Muscle layer of colon (tissue), 2 donors: ENCODE results near the gene FNDC1.
"Not testable (repeated sequence)": the region's sequence is repeated elsewhere in the genome, so short reads cannot be mapped to it uniquely, and the experiment has no call there.

Source experiments
- H3K27ac ChIP-seq: one replicate; pipeline ENCODE4 v1.7.0; 2013; ENCODE audit warnings: low read depth, mild to moderate bottlenecking, low read length, moderate library complexity
- H3K27me3 ChIP-seq, 2 donors: one replicate each; pipeline ENCODE4 v1.7.0; 2013; ENCODE audit warnings: low read length in 2 of 2, mild to moderate bottlenecking in 2 of 2; ENCODE audit not compliant: insufficient read depth in 2 of 2, control insufficient read depth in 1 of 2
- H3K36me3 ChIP-seq: one replicate; pipeline ENCODE4 v1.7.0; 2013; ENCODE audit warnings: mild to moderate bottlenecking, low read length; ENCODE audit not compliant: insufficient read depth
- H3K4me1 ChIP-seq: one replicate; pipeline ENCODE4 v1.7.0; 2013; ENCODE audit warnings: mild to moderate bottlenecking, low read length; ENCODE audit not compliant: insufficient read depth
- H3K4me3 ChIP-seq, 2 donors: one replicate each; pipeline ENCODE4 v1.7.0; 2013; ENCODE audit warnings: low read length in 2 of 2, low read depth in 1 of 2, mild to moderate bottlenecking in 1 of 2, moderate library complexity in 1 of 2
- H3K9ac ChIP-seq: one replicate; pipeline ENCODE4 v1.7.0; 2013; ENCODE audit warnings: low read length
- H3K9me3 ChIP-seq: one replicate; pipeline ENCODE4 v1.7.0; 2013; ENCODE audit warnings: mild to moderate bottlenecking, low read length
- donor health status: abdominal sarcoma.
- donor health status: Adenocarcinoma of cecum.

Gene FNDC1

DNA sequence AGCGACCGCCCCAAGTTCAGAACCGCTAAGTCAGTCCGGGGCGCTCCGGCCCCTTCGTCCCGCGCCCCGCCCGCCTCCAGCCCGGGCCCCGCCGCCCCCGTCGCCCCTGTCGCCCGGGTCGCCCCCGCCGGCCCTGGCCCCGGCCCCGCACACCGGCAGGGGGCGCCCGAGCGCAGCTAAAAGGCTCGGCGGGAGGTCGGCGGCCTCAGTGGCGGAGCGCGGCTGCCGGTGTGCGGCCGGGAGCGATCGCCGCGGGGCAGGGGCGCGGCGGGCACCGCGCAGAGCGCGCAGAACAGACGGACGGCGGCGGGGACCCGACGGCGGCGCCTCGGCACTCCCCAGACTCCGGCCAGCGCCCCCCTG is at the start of gene FNDC1:
Gene FNDC1 (plus strand): TSS at position 208 of the 363 bp plus-strand sequence. CDS start 197 bp downstream, outside the sequence.
- Histone ChIP-seq H3K27me3 (peaks cover 14 to 28% of the 10 kb centered on the region in 2 donors), H3K4me3 (peak within 1 kb of the TSS; percentile 22 to 51), H3K36me3 (no peaks in the 10 kb centered on the region), H3K9me3 (no peaks in the 10 kb centered on the region), H3K4me1 (peaks cover 8% of the 10 kb centered on the region), H3K9ac (no peak within 1 kb of the TSS), H3K27ac (no peak within 1 kb of the TSS)

DNA sequence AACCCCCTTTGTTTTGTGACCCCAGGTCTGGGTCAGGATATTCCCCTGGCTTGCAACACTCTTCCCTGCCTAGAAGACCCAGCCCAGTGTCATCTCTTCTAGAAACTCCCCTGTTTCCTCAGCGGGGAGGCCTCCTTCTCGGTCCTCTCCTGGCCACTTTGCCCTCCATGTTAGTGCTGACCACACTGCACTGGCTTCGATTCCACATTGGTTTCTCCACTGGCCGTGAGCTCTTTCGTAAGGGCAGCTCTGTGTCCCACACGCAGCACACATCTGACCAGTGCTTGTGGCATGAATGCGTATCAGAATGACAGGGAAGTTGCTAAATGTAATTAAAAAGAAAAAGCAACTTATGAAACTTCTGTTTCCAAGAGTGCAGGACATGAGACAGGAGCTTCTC is 49.4 kb upstream of the FNDC1 start:
- no peak overlapping the region for H3K27ac ChIP-seq
- H3K9me3 ChIP-seq: no peaks in the 10 kb centered on the region
- no peaks in the 10 kb centered on the region for H3K27me3 ChIP-seq
- no peak overlapping the region for H3K9ac ChIP-seq
- H3K4me1 ChIP-seq: peaks cover 20% of the 10 kb centered on the region
- no peaks in the 10 kb centered on the region for H3K36me3 ChIP-seq
- H3K4me3 ChIP-seq: no peak overlapping the region

DNA sequence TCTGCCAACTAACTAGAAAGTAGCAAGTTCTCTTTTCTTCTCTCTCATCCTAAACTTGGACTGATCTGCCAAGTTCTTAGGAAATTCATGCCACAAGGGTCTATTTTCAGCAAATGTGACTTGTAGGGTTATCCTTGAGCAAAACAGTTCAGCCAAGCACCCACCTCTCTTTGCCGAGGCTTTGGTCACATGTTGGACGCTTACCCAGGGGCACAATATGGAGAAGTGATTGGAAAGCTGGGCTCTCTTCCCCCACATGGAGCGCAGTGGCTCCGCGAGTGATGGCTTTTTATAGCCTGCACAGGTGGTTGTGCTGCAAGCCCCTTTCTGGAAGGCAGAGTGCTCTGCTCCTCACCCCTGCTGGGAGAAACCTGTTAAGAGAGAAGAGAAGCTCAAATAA is 47.7 kb upstream of the FNDC1 start:
- Histone ChIP-seq H3K27me3 (no peaks in the 10 kb centered on the region), H3K36me3 (no peaks in the 10 kb centered on the region), H3K9me3 (no peaks in the 10 kb centered on the region), H3K27ac (no peak overlapping the region), H3K9ac (no peak overlapping the region), H3K4me1 (peaks cover 20% of the 10 kb centered on the region), H3K4me3 (no peak overlapping the region)

- H3K36me3 ChIP-seq: no peaks in the 10 kb centered on the region
- H3K27me3 ChIP-seq: no peaks in the 10 kb centered on the region
- no peak overlapping the region for H3K9ac ChIP-seq
- peaks cover 11% of the 10 kb centered on the region for H3K4me1 ChIP-seq
- H3K27ac ChIP-seq: no peak overlapping the region
- no peak overlapping the region for H3K4me3 ChIP-seq
- H3K9me3 ChIP-seq: no peaks in the 10 kb centered on the region
Measured at GRCh38 chr6:159122453-159122852, 46.7 kb upstream of the FNDC1 start.

- H3K4me3 ChIP-seq, H3K9me3 ChIP-seq, H3K9ac ChIP-seq, H3K4me1 ChIP-seq, H3K27ac ChIP-seq, H3K36me3 ChIP-seq, H3K27me3 ChIP-seq: not testable (repeated sequence)
Measured at GRCh38 chr6:159123831-159124230, 45.4 kb upstream of the FNDC1 start.

DNA sequence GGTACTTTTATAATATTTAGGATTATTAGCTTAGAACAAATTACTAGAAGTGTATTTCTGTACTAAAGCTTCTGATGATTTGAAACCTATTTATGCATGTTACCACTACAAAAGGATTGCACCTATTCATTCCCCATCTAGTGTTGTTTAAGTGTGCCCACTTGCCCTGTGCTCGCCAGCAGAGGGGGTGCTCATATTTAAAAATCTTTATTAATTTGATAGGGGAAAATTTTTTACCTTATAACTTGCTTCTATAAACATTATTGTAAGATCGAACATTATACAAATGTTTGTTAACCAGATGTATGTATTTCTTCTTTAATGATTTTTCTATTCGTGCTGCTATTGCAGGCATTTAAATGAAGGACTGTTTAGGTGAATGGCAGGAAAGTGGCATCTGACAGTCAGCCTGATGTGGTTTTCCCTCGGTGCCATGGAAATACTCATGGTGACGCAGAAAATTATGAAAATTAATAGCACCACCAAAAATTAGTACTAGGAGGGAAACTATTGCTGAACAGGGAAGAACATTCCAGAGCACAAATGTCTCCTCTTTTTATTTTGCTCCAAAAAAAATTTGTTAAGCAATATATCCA is 44.1 kb upstream of the FNDC1 start:
- H3K27me3 ChIP-seq: no peaks in the 10 kb centered on the region
- no peak overlapping the region for H3K9ac ChIP-seq
- H3K36me3 ChIP-seq: no peaks in the 10 kb centered on the region
- H3K9me3 ChIP-seq: no peaks in the 10 kb centered on the region
- H3K4me3 ChIP-seq: no peak overlapping the region
- H3K4me1 ChIP-seq: peaks cover 6% of the 10 kb centered on the region
- no peak overlapping the region for H3K27ac ChIP-seq

GRCh38 chr6:159125951-159126352 is 43.2 kb upstream of the FNDC1 start:
- Histone ChIP-seq H3K4me3 (no peak overlapping the region), H3K36me3 (no peaks in the 10 kb centered on the region), H3K27me3 (no peaks in the 10 kb centered on the region), H3K27ac (no peak overlapping the region), H3K9me3 (no peaks in the 10 kb centered on the region), H3K9ac (no peak overlapping the region), H3K4me1 (peaks cover 6% of the 10 kb centered on the region)

GRCh38 chr6:159126590-159126989 is 42.6 kb upstream of the FNDC1 start:
- H3K4me3 ChIP-seq: no peak overlapping the region

DNA sequence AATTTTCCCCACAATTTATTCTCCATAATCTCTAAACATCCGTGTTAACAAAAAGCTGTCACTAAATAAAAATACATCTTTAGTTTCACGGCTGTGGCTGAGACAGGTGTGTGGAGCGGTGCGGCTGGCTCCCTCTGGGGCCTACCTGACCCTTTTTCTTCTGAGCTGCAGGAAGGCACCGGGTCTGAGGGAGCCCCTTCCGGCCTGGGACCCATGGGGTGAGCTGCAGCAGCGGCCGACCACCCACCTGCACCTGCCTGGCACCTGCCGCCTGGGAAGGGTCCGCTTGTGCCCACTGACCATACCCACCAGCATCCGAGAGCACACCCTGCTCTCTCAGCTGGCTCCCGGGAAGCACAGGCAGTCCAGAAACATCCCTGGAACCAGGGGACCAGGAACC is 41.5 kb upstream of the FNDC1 start:
- Histone ChIP-seq H3K9me3 (no peaks in the 10 kb centered on the region), H3K4me1 (no peaks in the 10 kb centered on the region), H3K36me3 (no peaks in the 10 kb centered on the region), H3K4me3 (no peak overlapping the region), H3K27me3 (no peaks in the 10 kb centered on the region), H3K9ac (no peak overlapping the region), H3K27ac (no peak overlapping the region)

More at GRCh38 chr6:159126590-159126989, 42.6 kb upstream of the FNDC1 start:
- H3K4me1 ChIP-seq: peaks cover under 1% of the 10 kb centered on the region
- H3K27ac ChIP-seq: no peak overlapping the region
- H3K9me3 ChIP-seq: no peaks in the 10 kb centered on the region
- no peaks in the 10 kb centered on the region for H3K27me3 ChIP-seq
- no peak overlapping the region for H3K9ac ChIP-seq
- no peaks in the 10 kb centered on the region for H3K36me3 ChIP-seq

GRCh38 chr6:159128978-159129377 is 40.2 kb upstream of the FNDC1 start:
- Histone ChIP-seq H3K4me1 (no peaks in the 10 kb centered on the region), H3K36me3 (no peaks in the 10 kb centered on the region), H3K9me3 (no peaks in the 10 kb centered on the region), H3K27me3 (no peaks in the 10 kb centered on the region), H3K9ac (no peak overlapping the region), H3K4me3 (no peak overlapping the region), H3K27ac (no peak overlapping the region)

DNA sequence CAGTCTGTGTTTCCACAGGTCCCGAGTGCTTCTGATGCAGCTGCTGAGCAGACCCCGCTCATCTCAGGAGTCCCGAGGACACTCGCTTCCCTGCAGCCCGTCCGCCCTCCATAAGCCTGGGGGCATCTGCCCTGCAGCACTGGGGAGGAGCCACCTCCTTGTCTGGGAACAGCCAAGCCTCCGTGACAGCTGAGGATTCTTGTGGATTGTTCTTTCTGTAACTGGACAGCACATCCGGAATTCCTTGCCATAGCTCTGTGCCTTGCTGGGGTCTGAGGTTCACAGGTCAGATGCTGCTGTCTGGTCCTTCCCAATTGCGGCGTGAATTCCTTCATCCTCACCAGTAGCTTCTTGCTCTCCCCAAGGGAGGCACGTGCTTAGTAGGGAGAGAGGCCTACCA is 38.4 kb upstream of the FNDC1 start:
- Histone ChIP-seq H3K4me3 (no peak overlapping the region), H3K9ac (no peak overlapping the region), H3K4me1 (no peaks in the 10 kb centered on the region), H3K36me3 (no peaks in the 10 kb centered on the region), H3K27ac (no peak overlapping the region), H3K9me3 (no peaks in the 10 kb centered on the region), H3K27me3 (no peaks in the 10 kb centered on the region)

- Histone ChIP-seq H3K27ac (no peak overlapping the region), H3K4me3 (no peak overlapping the region), H3K9ac (no peak overlapping the region), H3K9me3 (no peaks in the 10 kb centered on the region), H3K36me3 (no peaks in the 10 kb centered on the region), H3K27me3 (no peaks in the 10 kb centered on the region), H3K4me1 (no peaks in the 10 kb centered on the region)
Measured at GRCh38 chr6:159131709-159132108, 37.5 kb upstream of the FNDC1 start.
